ENCODE results near the gene POLR2A.
"Not testable (repeated sequence)": the region's sequence is repeated elsewhere in the genome, so short reads cannot be mapped to it uniquely, and the experiment has no call there.

The POLR2A gene

DNA sequence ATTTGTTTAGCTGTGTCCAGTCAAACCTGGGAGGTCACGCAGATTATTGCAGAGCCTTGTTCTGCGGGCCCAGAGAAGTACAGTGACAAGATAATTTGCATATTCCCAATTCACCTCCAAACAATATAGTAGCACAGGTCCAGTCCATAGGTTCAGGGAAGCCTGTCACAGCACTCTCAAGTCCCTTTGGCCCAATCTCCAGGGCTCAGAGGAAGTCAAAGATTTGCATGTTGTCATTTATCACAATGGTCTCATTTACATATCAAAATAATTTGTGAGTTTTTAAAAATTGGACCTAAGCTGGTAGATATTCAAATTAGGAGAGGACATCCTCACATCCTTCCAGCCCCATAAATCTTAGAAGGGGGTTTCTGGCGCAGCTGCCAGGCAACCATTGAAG lies 16.7 kb upstream of the POLR2A start:
- peak overlapping the region in 1 of 2 donors; percentile 80 for H3K27ac ChIP-seq
- TF ChIP-seq, protein P1, sequence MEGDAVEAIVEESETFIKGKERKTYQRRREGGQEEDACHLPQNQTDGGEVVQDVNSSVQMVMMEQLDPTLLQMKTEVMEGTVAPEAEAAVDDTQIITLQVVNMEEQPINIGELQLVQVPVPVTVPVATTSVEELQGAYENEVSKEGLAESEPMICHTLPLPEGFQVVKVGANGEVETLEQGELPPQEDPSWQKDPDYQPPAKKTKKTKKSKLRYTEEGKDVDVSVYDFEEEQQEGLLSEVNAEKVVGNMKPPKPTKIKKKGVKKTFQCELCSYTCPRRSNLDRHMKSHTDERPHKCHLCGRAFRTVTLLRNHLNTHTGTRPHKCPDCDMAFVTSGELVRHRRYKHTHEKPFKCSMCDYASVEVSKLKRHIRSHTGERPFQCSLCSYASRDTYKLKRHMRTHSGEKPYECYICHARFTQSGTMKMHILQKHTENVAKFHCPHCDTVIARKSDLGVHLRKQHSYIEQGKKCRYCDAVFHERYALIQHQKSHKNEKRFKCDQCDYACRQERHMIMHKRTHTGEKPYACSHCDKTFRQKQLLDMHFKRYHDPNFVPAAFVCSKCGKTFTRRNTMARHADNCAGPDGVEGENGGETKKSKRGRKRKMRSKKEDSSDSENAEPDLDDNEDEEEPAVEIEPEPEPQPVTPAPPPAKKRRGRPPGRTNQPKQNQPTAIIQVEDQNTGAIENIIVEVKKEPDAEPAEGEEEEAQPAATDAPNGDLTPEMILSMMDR (IDR thresholded peaks at IDR 0.05): no peak

DNA sequence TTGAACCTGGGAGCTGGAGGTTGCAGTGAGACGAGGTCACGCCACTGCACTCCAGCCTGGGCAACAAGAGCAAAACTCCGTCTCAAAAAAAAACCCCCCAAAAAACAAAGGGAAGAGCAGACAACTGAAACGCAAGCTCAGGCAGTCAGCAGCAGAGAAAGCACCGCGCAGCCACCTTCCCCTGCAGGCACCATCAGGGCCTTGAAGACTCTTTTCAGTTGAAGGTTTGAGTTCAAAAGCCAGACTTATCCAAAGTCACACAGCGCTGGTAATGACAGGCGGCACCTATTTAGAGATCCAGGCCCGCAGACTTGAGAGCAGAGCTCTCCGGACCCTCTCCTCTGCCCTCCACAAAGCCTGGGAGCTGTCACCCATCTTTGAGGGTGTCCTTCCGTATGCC lies 15.9 kb upstream of the POLR2A start:
- Histone ChIP-seq H3K27ac (no peak overlapping the region), H3K4me3 (no peak overlapping the region)
- no peak for DNase-seq (ENCODE audit: low spot score)
- TF ChIP-seq, protein P1 (IDR thresholded peaks at IDR 0.05): no peak

More for the DNA sequence above, 16.7 kb upstream of the POLR2A start:
- no peak for DNase-seq (ENCODE audit: low spot score)
- H3K4me3 ChIP-seq: no peak overlapping the region

DNA sequence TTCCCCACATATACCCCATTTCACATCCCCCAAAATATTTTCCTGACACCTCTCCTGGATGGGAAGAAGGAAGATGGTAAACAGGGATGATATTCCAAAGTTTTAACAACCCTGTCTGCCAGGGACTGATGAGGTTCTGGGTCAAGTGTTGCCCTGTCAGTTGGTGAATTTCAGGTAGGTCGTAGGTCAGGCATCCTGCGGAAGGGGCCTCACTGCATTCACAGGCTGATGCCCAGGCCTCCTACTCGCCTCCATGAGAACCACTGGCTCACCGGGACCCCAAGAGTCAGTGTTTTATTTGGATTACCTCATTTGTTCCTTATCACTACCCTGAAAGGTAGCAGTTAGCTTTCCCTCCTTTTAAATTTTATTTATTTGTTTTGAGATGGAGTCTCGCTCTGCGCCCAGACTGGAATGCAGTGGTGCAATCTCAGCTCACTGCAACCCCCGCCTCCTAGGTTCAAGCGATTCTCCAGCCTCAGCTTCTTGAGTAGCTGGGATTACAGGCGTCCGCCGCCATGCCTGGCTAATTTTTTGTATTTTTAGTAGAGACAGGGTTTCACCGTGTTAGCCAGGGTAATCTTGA lies 15.3 kb upstream of the POLR2A start:
- Histone ChIP-seq H3K27ac (no peak overlapping the region), H3K4me3 (no peak overlapping the region)
- no peak for DNase-seq (ENCODE audit: low spot score)
- TF ChIP-seq, protein P1 (IDR thresholded peaks at IDR 0.05): no peak

DNA sequence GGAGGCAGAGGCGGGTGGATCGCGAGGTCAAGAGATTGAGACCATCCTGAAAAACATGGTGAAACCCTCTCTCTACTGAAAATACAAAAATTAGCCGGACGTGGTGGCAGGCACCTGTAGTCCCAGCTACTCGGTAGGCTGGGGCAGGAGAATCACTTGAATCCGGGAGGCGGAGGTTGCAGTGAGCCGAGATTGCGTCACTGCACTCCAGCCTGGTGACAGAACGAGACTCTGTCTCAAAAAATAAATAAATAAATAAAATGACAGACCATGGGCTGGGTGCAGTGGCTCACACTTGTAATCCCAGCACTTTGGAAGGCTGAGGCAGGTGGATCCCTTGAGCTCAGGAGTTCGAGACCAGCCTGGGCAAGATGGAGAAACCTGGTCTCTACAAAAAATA lies 14.3 kb upstream of the POLR2A start:
- not testable (repeated sequence) for H3K4me3 ChIP-seq; H3K27ac ChIP-seq; DNase-seq (ENCODE audit: low spot score)

DNA sequence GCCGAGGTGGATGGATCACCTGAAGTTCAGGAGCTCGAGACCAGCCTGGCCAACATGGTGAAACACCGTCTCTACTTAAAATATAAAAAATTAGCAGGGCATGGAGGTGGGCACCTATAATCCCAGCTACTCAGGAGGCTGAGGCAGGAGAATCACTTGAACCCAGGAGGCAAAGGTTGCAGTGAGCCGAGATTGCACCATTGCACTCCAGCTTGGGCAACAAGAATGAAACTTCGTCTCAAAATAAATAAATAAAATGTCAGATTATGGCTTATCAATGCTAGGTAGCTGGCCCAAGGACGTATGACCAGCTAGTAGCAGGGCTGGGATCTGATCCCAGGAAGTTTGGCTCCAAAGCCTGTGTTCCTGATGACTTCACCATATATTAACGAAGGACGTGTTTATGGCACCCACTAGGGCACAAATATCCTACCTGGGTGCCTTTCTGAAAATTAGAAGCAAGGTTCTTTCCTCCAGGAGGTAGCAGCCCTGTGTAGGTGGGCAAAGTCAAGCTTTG lies 13.7 kb upstream of the POLR2A start:
- H3K4me3 ChIP-seq; H3K27ac ChIP-seq; DNase-seq (ENCODE audit: low spot score): not testable (repeated sequence)

DNA sequence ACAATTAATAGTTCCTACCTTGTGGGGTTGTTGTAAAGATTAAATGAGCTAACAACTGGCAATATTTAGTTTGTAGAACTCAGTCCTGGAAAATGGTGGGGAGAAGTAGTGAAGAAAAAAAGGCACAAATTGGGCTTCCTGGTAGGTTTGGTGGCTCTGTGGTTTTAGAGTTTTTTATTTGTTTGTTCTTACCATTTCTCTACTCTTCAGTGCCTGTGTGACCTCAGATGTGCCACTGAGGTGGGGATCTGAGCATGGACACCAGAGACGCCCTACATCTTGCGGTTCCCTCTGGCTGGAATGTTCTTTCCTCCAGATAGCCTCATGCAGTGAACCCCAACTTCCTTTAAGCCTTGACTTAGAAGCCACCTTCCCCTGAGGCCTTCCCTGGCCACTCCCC lies 12.4 kb upstream of the POLR2A start:
- TF ChIP-seq, protein P1 (IDR thresholded peaks at IDR 0.05): no peak
- Histone ChIP-seq H3K27ac (no peak overlapping the region), H3K4me3 (no peak overlapping the region)
- DNase-seq (ENCODE audit: low spot score): no peak

DNA sequence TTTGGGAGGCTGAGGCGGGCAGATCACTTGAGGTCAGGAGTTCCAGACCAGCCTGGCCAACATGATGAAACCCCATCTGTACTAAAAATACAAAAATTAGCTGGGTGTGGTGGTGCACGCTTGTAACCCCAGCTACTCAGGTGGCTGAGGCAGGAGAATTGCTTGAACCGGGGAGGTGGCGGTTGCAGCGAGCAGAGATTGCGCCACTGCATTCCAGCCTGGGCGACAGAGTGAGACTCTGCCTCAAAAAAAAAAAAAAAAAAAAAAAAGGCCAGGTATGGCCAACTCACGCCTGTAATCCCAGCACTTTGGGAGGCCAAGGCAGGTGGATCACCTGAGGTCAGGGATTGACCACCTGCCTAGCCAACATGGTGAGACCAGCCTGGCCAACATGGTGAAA lies 9.4 kb upstream of the POLR2A start:
- H3K4me3 ChIP-seq; DNase-seq (ENCODE audit: low spot score); H3K27ac ChIP-seq: not testable (repeated sequence)

DNA sequence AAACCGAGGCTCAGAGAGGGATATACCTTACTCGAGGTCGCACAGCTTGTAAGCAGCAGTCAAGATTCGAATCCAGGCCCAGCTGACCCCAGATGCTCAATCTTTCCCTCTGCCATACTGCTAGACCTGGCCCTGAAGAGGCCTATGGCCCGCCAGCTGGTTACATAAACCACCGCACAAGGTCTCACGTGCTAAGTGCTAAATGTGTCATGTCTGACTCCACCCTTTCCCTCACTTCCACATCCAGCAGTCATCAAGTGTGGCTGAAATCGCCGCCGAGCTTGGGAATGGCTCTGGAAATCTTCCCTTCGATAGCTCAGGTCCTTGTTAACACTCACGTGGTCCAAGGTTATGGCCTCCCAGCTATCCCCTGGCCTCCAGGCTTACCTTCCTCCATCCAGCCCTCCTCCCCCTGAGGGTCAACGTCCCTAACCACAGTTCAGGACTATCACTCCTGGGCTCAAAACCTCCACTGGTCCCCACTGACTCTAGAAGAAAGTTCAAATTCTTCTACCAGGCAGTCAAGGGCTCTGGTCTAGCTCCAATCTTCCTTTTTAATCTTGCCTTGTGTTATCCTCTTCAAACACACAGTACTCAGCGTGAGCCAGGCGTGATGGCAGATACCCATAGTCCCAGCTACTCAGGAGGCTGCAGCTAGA lies 8.3 kb upstream of the POLR2A start:
- H3K27ac ChIP-seq: peak overlapping the region; percentile 33 to 100

More for the DNA sequence above, 8.3 kb upstream of the POLR2A start:
- TF ChIP-seq, protein P1 (IDR thresholded peaks at IDR 0.05): no peak
- DNase-seq (ENCODE audit: low spot score): no peak
- H3K4me3 ChIP-seq: peak overlapping the region; percentile 96

All from coronary artery (tissue), 2 donors.